ENCODE results near the gene MESP1. TPM values are rescaled to one million over a fixed set of nuclear protein-coding genes. Genes with fewer than 3 reads are reported as not detected.

MESP1 gene
- total RNA-seq, 6 experiments from 2014 or later: 0.86 to 3.0 (median 2.1) TPM

DNA sequence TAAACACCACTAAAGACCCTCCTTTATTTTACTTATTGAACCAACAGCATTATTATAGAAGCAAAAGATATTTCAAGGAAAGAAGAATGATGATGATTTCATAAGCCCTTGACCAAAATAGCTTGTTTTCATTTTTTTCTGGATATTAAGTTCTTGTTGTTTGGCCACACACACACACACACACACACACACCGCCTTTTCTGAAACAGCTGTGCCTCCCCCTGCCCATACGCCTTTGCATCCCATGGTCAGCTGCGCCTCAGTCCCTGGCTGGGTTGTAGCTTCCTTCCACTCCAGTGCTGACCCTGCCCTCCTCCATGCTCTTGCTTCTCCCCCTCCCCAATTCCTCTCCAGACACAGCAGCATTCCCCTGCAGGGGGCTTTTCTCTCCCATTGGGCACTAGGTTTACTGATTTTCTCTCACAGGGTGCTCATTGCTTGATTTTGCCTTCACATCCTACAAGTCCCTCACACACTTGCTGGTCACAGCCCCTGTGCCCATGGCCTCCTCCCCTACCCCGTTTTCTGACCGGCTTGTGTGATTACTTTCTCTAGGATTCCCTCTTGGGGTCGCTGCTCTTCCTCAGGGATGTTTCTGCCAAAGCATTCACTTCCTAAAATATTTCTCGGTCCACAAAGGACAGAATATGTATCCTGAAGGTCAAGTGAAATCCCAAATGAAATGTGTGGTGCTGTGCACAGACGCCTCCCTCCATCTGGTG lies 18.4 kb downstream of the MESP1 start:
- no peak for TF ChIP-seq POLR2A (IDR thresholded peaks at IDR 0.05)
- no peak for TF ChIP-seq CTCF (IDR thresholded peaks at IDR 0.05)
- no peaks in the 10 kb centered on the region for H3K27me3 ChIP-seq
- intact Hi-C loops (cut with DNase I): no loop called here
- ATAC-seq: no peak
- H3K4me1 ChIP-seq: no peaks in the 10 kb centered on the region
- DNase-seq: no peak
- no peaks in the 10 kb centered on the region for H3K36me3 ChIP-seq
- no peaks in the 10 kb centered on the region for H3K9me3 ChIP-seq
- 68% methylated on average over 8 of the region's 8 CpGs for WGBS (ENCODE audit: insufficient coverage, low coverage, low lambda C conversion rate, missing lambda C conversion rate)
- H3K4me3 ChIP-seq: no peak overlapping the region
- no peak overlapping the region for H3K27ac ChIP-seq

DNA sequence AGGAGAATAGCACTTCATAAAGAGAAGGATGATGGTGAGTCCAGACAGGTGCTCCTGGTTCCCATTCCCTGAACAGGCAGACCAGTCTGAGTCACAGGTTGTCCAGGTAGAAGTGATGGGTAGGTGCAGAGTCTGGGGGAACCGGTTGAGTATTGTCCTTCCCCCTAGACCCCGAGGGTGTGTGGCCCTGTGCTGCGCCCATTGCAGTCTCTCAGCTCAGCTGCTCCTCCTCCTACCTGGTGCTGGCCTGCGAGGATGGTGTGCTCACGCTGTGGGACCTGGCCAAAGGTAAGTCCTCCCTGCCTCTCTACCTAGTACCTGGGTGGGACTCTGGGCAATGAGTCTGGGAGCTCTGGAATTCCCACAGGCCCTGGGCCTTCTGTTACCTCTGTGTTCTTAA lies 19.8 kb downstream of the MESP1 start:
- intact Hi-C loops (cut with DNase I): no loop called here
- TF ChIP-seq POLR2A (IDR thresholded peaks at IDR 0.05) (no peak), CTCF (IDR thresholded peaks at IDR 0.05) (no peak)
- no CpG with 5 or more reads among the region's 5 CpGs for WGBS (ENCODE audit: insufficient coverage, low coverage, low lambda C conversion rate, missing lambda C conversion rate)
- no peaks in the 10 kb centered on the region for H3K27me3 ChIP-seq
- DNase-seq (no peak), ATAC-seq (peak in 2 of 4 donors; percentile 22 to 29)
- H3K4me3 ChIP-seq: no peak overlapping the region
- H3K27ac ChIP-seq: no peak overlapping the region
- H3K4me1 ChIP-seq: no peaks in the 10 kb centered on the region
- no peaks in the 10 kb centered on the region for H3K9me3 ChIP-seq
- H3K36me3 ChIP-seq: no peaks in the 10 kb centered on the region

DNA sequence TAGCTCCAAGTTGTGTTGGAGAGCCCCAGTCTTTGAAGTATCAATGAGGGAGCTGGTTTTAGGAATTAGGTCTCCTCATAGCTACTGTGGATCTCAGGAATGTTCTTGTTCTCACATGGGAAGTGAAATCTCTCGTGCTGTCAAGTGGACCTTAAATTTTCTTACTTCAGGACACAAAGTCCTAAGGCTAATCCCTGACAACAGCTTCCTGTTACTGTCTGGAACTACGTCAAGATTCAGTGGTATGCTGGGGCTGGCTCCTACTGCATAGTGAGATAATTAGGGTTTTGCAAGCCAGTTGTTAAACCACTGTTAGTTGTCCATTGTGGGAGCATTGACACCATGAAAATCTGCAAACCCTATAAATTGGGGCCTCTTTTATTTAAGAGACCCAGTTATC lies 22.8 kb downstream of the MESP1 start:
- ATAC-seq (peak in 2 of 4 donors; percentile 21 to 59), DNase-seq (no peak)
- no peak overlapping the region for H3K27ac ChIP-seq

GRCh38 chr15:89725064-89725463 lies 26.0 kb downstream of the MESP1 start:
- 77% methylated on average over 1 of the region's 1 CpG for WGBS (ENCODE audit: insufficient coverage, low coverage, low lambda C conversion rate, missing lambda C conversion rate)
- Histone ChIP-seq H3K27me3 (no peaks in the 10 kb centered on the region), H3K27ac (no peak overlapping the region), H3K9me3 (no peaks in the 10 kb centered on the region), H3K4me3 (no peak overlapping the region), H3K4me1 (no peaks in the 10 kb centered on the region), H3K36me3 (no peaks in the 10 kb centered on the region)
- no peak for TF ChIP-seq CTCF (IDR thresholded peaks at IDR 0.05)
- TF ChIP-seq POLR2A (IDR thresholded peaks at IDR 0.05): no peak
- intact Hi-C loops (cut with DNase I): no loop called here
- DNase-seq (no peak), ATAC-seq (no peak)

More for the DNA sequence above, 22.8 kb downstream of the MESP1 start:
- no peaks in the 10 kb centered on the region for H3K27me3 ChIP-seq
- intact Hi-C loops (cut with DNase I): no loop called here
- H3K4me1 ChIP-seq: no peaks in the 10 kb centered on the region
- 67% methylated on average over 2 of the region's 2 CpGs for WGBS (ENCODE audit: insufficient coverage, low coverage, low lambda C conversion rate, missing lambda C conversion rate)
- H3K36me3 ChIP-seq: no peaks in the 10 kb centered on the region
- H3K9me3 ChIP-seq: no peaks in the 10 kb centered on the region
- H3K4me3 ChIP-seq: no peak overlapping the region
- no peak for TF ChIP-seq CTCF (IDR thresholded peaks at IDR 0.05)
- no peak for TF ChIP-seq POLR2A (IDR thresholded peaks at IDR 0.05)

Data from right lobe of liver (tissue), 6 donors.